Mammary microvascular endothelial cell (primary cell): ENCODE data around the gene UBA3. TPM values are rescaled to one million over a fixed set of nuclear protein-coding genes. Genes with fewer than 3 reads are reported as not detected.

Experiments used
- total RNA-seq: library from RNA; depleted of rRNA; stranded (reverse); fragments of >200 nt; gene quantifications from 2 replicates; pipeline ENCODE4 v1.2.3, GENCODE V29; 2015

Gene UBA3
- 59.6 and 61.7 TPM in 2 replicates for total RNA-seq

DNA sequence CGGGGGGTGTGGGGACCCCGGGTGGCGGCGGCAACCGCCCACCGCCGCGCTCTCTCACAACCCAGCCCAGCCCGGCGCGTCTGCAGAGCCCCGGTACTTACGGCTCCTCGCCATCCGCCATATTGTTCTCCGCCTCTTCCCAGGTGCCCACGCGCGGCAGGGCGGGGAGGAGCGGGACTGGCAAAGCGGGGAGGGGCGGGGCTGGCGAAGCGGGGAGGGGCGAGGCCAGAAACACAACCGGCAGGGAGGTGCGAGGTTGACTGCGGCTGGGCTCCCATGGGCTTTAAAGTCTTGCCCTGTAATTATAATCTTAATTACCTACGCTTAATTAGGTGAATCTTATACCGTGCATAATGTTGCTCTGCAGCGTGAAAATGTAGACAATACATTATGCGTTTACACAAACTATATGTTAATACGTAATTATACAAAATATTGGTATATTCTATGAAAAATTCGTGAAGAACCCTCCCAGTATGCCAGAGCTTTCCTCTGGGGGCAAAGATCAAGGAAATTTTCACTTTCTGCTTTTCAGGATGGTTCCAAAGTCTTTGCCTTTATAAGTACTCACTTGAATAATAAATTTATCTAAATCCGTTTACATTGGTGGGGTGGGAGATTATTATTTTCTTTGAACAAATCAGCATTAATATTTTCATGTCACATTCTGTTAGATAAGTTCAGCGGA, at the start of gene UBA3:
TSS of gene UBA3 (minus strand) at position 133 of the 688 bp plus-strand sequence. CDS start at position 121, 12 bp downstream.

DNA sequence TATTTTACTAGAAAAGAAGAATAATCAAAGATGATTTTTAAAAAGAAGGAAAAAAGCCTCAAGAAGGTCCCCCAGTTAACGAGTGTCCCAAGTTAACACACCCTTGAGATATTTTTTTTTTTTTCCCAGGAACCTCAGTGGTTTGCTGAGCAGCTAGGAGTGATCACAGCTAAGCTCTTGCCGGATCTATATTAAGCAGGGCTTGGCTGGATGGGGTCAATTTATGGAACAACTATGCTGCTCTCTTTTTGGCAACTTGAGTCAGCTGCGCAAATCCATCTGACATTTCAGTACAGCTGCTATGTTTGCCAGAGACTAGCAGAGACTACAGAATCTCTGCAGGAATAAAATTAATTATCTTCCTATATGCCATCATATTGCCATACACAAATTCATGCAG, 42.2 kb upstream of the UBA3 start, which contains the start of gene LMOD3:
TSS of gene LMOD3 (minus strand) at position 193 of the 400 bp plus-strand sequence. CDS start 209 bp downstream, outside the sequence.

DNA sequence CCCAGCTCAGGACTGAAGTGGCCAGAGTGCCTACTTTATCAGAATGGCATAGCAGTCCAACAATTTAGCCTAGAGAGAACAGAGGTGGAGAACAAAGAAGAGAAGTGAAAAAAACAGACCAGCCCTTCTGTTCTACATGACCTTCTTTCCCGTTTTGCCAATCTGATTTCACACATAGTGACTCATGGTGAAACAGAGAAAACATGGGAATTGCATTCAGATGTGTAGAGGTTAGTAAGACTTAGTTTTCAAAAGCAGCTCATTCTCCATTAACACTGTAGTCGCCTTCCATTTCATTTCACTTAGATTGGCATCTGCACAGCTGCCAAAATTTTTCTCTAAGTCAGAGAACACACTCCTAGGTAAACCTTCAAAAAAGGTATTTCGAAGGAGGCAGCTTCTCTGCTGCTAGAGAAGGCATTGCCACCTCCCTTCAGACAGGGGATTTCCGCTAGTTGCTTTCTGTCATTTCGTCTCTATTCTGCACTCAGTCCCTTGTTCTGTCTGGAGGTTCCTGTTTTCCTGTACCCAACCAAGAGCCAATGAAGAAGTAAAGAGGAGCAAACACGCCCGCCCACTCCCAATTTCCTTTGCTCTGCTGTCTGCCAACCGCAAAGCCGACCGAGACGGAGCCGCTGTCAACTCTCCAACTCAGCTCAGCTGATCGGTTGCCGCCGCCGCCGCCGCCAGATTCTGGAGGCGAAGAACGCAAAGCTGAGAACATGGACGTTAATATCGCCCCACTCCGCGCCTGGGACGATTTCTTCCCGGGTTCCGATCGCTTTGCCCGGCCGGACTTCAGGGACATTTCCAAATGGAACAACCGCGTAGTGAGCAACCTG, 4.4 kb upstream of the UBA3 start, which contains the start of gene ARL6IP5:
TSS of gene ARL6IP5 (plus strand) at position 612 of the 842 bp plus-strand sequence. CDS start at position 723, 111 bp downstream.

DNA sequence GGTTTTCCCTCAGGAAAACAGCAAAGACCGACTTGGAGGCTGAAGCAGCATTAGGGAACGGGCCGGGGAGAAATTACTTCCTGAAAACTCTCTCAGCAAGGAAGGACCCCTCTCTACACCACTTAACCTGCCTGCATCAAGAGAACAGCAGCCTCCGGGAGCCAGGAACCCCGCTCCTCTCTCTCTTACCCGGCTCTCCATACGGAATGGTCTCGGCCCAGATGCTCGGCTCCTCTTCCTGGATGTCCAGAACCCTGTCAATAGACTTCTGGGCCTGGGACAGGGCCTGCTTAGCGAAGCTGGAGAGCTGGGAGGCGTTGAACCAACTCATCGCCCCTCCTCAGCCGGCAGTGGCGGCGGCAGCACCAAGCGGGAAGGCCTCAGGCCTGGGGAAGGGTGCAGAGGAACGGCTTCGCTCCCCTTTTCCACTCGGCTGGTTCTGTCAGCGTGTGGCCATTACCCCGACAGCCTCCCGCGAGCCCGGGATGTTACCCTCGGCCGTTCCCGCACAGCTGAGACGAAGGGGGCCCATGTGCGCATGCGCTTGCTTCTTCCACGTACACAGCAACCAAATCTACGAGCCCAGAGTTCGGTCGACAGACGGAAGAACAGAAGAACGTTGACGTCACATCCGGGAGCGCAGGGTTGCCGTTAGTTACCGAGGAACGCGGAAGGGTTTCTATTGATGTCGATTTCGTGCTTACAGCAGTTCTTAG, 28.3 kb downstream of the UBA3 start, which contains the start of gene TMF1:
TSS of gene TMF1 (minus strand) at position 578 of the 716 bp plus-strand sequence. CDS start at position 331, 247 bp downstream.

DNA sequence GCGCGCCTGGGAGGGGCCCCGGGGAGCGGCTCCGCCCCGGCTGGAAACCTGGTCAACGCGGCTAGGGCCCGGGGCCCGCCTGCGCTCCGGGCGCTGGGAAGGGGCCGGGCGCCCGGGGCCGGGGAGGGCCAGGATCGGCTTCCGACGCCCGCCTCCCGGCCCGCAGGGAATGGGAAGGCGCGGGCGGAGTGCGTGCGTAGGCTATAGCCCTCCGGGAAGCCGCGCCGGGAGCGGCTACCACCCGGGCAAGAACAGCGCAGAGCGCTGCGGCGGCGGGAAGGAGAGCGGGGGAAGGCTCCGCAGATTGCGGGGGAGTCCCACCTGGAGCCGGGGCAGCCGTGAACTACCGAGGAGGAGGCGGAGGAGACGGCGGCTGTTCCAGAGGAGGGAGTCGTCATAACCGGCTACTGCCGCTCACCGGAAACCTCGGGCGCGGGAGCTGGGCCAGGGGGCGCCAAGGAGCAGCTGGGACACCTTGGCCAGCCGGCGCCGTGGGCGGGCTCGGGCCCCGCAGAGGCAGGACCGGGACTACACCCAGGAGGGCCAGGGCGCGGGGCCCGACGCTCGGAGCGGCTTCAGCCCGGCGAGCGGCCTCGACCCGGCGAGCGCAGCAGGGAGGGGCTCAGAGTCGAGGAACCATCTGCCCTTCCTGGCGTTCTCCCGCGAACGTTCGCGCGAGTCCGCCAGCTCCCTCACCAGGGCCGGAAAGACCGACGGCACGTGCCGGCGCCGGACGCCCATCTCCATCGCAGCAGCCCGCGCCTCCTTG, 66.7 kb downstream of the UBA3 start, which contains the start of gene EOGT:
TSS of gene EOGT (minus strand) at position 432 of the 769 bp plus-strand sequence. CDS start 3,838 bp downstream, outside the sequence.

Other genes with a start within 250 kb of the UBA3 start
- not detected in 2 replicates for gene TAFA4, start 147.8 kb downstream of the UBA3 start, total RNA-seq
- gene EOGT, start 66.7 kb downstream of the UBA3 start, total RNA-seq = 47.6 and 52.2 TPM in 2 replicates
- gene TMF1, start 28.0 kb downstream of the UBA3 start, total RNA-seq = 15.5 and 17.2 TPM in 2 replicates
- gene ARL6IP5, start 4.6 kb upstream of the UBA3 start, total RNA-seq = 117 and 132 TPM in 2 replicates
- not detected in 2 replicates for gene LMOD3, start 42.2 kb upstream of the UBA3 start, total RNA-seq